IMR-90 (cell line): ENCODE results near the gene ACTG2. TPM values are rescaled to one million over a fixed set of nuclear protein-coding genes. Genes with fewer than 3 reads are reported as not detected.

Experiments used
- ATAC-seq: fragments of 200-7000 bp; cut with Tn5 transposase; 2 replicates; pipeline ENCODE4 v1.9.1; 2020; ENCODE audit warnings: low read depth, mild to moderate bottlenecking, moderate library complexity
- BruUV-seq: library from RNA; stranded (reverse); fragments of 400-500 nt; replicated peaks from 2 replicates; lab custom pipeline; 2021; lab: Mats Ljungman, UMichigan
- CTCF ChIA-PET: fragments of 300-600 bp; formaldehyde crosslinking; extraction: SDS; loops from one replicate; lab custom pipeline; 2021; ENCODE audit warnings: antibody characterized with exemption; lab: Yijun Ruan, JAX
- POLR2A ChIA-PET: fragments of 300-600 bp; sonication (Branson Sonifier 250); formaldehyde crosslinking; loops from one replicate; lab custom pipeline; 2022; ENCODE audit warnings: antibody characterized with exemption; ENCODE audit not compliant: unreplicated experiment; lab: Charles Lee
- DNase-seq: peaks from one replicate; pipeline ENCODE4 v3.0.0; 2013
- H2AFZ ChIP-seq: replicated peaks from 2 replicates; pipeline ENCODE3; 2013; ENCODE audit warnings: low read length, mild to moderate bottlenecking; ENCODE audit not compliant: poor library complexity
- H2AK5ac ChIP-seq: 2 replicates; pipeline ENCODE4 v1.6.1; 2013; ENCODE audit warnings: low read depth, low read length, inconsistent platforms
- H2AK9ac ChIP-seq: replicated peaks from 2 replicates; pipeline ENCODE3; 2013; ENCODE audit warnings: mild to moderate bottlenecking, low read depth, low read length, moderate library complexity; ENCODE audit not compliant: poor library complexity
- H2BK120ac ChIP-seq: 2 replicates; pipeline ENCODE4 v1.6.1; 2013; ENCODE audit warnings: low read depth, low read length, inconsistent platforms
- H2BK15ac ChIP-seq: 3 replicates; pipeline ENCODE4 v1.6.1; 2013; ENCODE audit warnings: low read depth, low read length, inconsistent platforms
- H2BK20ac ChIP-seq: 2 replicates; pipeline ENCODE4 v1.6.1; 2013; ENCODE audit warnings: low read depth, mild to moderate bottlenecking, inconsistent platforms, low read length, moderate library complexity
- H2BK5ac ChIP-seq: 2 replicates; pipeline ENCODE4 v1.6.1; 2013; ENCODE audit warnings: mild to moderate bottlenecking, low read depth, low read length, inconsistent platforms; ENCODE audit not compliant: poor library complexity, severe bottlenecking
- H3K14ac ChIP-seq: replicated peaks from 2 replicates; pipeline ENCODE4 v1.6.1; 2013; ENCODE audit warnings: low read depth, low read length, inconsistent platforms
- H3K18ac ChIP-seq: 2 replicates; pipeline ENCODE4 v1.6.1; 2013; ENCODE audit warnings: low read depth, low read length, control low read depth
- H3K23ac ChIP-seq: 2 replicates; pipeline ENCODE4 v1.6.1; 2013; ENCODE audit warnings: low read depth, low read length, inconsistent platforms
- H3K27ac ChIP-seq: 2 replicates; pipeline ENCODE4 v1.5.1; 2013; ENCODE audit warnings: mild to moderate bottlenecking, control low read depth, low read length; ENCODE audit not compliant: insufficient read depth
- H3K27me3 ChIP-seq: 2 replicates; pipeline ENCODE4 v1.6.1; 2013; ENCODE audit warnings: low read length; ENCODE audit not compliant: control insufficient read depth, insufficient read depth
- H3K36me3 ChIP-seq: 2 replicates; pipeline ENCODE4 v1.6.1; 2013; ENCODE audit warnings: low read length, mixed read lengths; ENCODE audit not compliant: control insufficient read depth, insufficient read depth
- H3K4ac ChIP-seq: 2 replicates; pipeline ENCODE4 v1.6.1; 2013; ENCODE audit warnings: low read depth, low read length, inconsistent platforms
- H3K4me1 ChIP-seq: 2 replicates; pipeline ENCODE4 v1.6.1; 2013; ENCODE audit warnings: low read length, mixed read lengths; ENCODE audit not compliant: control insufficient read depth, insufficient read depth
- H3K4me2 ChIP-seq: 2 replicates; pipeline ENCODE4 v1.6.1; 2013; ENCODE audit warnings: low read depth, mild to moderate bottlenecking, control low read depth, low read length, moderate library complexity
- H3K4me3 ChIP-seq: 2 replicates; pipeline ENCODE4 v1.5.1; 2013; ENCODE audit warnings: low read depth, mild to moderate bottlenecking, control low read depth, low read length, moderate library complexity; ENCODE audit not compliant: insufficient read depth
- H3K56ac ChIP-seq: 2 replicates; pipeline ENCODE4 v1.6.1; 2013; ENCODE audit warnings: low read length, inconsistent platforms; ENCODE audit not compliant: insufficient read depth; ENCODE audit errors: extremely low read depth
- H3K79me1 ChIP-seq, 2 experiments: 2 replicates each; pipeline ENCODE4 v1.6.1; 2013; ENCODE audit warnings: low read length in 2 of 2, inconsistent platforms in 1 of 2, low read depth in 1 of 2
- H3K9ac ChIP-seq: 2 replicates; pipeline ENCODE4 v1.6.1; 2013; ENCODE audit warnings: low read depth, low read length, control low read depth
- H3K9me1 ChIP-seq: 2 replicates; pipeline ENCODE4 v1.6.1; 2013; ENCODE audit warnings: low read length, inconsistent platforms; ENCODE audit not compliant: insufficient read depth
- H3K9me3 ChIP-seq: 2 replicates; pipeline ENCODE4 v1.6.1; 2013; ENCODE audit warnings: low read length; ENCODE audit not compliant: control insufficient read depth, insufficient read depth
- H4K20me1 ChIP-seq: 2 replicates; pipeline ENCODE4 v1.6.1; 2013; ENCODE audit warnings: low read length, inconsistent platforms; ENCODE audit not compliant: insufficient read depth
- H4K5ac ChIP-seq: 2 replicates; pipeline ENCODE4 v1.6.1; 2013; ENCODE audit warnings: mild to moderate bottlenecking, low read depth, low read length, control low read depth
- H4K8ac ChIP-seq, 2 experiments: 2 replicates each; pipeline ENCODE4 v1.6.1; 2013; ENCODE audit warnings: low read depth in 2 of 2, low read length in 2 of 2, control low read depth in 1 of 2, inconsistent platforms in 1 of 2
- H4K91ac ChIP-seq: 2 replicates; pipeline ENCODE4 v1.6.1; 2013; ENCODE audit warnings: low read depth, low read length, inconsistent platforms; ENCODE audit not compliant: insufficient read depth
- CTCF ChIP-seq: conservative IDR thresholded peaks from 2 replicates; pipeline ENCODE4 v1.5.1; 2012; ENCODE audit warnings: mild to moderate bottlenecking, low read depth, low read length, improper control_type of control experiment
- WGBS, 2 experiments: methylation state at CpG; one replicate each; pipeline versions ENCODE4 v1.1.5 to v1.1.7; 2013; ENCODE audit warnings: missing lambda C conversion rate in 2 of 2; ENCODE audit not compliant: insufficient read length in 1 of 2; ENCODE audit errors: extremely low coverage in 2 of 2; 5-methylcytosine and 5-hydroxymethylcytosine counted together
- dilution Hi-C: fragments of 300-500 bp; cut with HindIII; formaldehyde crosslinking; loops from one replicate; pipeline ENCODE4 v1.14.3; 2018; ENCODE audit warnings: low sequenced_read_pairs; ENCODE audit not compliant: unreplicated experiment
- in situ Hi-C: fragments of 300-500 bp; cut with MboI; formaldehyde crosslinking; loops from 3 replicates; pipeline ENCODE4 v1.14.3; 2019; ENCODE audit warnings: low sequenced_read_pairs, inconsistent platforms, mixed read lengths
- intact Hi-C: fragments of 100-400 bp; cut with micrococcal nuclease; formaldehyde crosslinking; loops from 2 replicates; pipeline ENCODE4 v1.10.0; 2022
- polyA plus RNA-seq, 3 experiments: library from polyadenylated mRNA; depleted of rRNA; stranded (reverse); fragments of >200 nt; gene quantifications; 2 replicates each; pipeline ENCODE4 v1.2.3, GENCODE V29; 2012; ENCODE audit warnings: low replicate concordance in 1 of 3
- total RNA-seq: library from RNA; depleted of rRNA; stranded (reverse); fragments of >200 nt; gene quantifications from 2 replicates; pipeline ENCODE4 v1.2.3, GENCODE V29; 2012

Gene ACTG2
- total and polyA plus RNA-seq, 2 of the 4 experiments (the other 2 are of a cell fraction), result 523 to 899 TPM

DNA sequence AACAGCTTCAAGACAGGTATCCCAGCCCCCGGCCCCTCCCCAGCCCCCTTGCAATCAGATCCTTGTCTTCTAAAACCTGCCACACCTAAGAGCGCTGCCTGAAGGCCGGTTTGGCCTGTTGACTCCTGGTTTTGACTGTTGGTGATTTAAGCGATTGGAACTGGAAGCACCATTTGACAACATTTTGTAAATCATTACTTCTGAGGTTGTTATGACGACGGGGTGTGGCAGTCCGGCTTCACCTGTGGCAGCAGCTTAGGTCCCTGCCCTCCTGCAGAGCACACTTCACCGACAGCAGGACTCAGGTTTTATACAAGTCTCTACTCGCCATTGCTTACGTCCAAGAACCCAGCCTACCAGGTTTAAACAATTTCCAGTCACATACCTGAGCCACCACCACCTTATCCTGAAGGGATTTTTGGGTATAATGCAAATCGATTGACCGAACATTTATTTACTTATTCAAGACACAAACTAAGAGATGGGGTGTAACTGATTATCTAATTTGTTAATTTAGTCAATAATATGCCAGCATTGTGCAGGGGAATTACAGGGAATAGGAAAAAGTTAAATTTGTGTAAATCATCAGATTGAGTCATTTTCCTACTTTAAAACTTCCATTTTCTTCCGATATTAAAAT, 33.2 kb downstream of the ACTG2 start:
- no TSS peak for BruUV-seq
- in situ Hi-C loops, result loop anchor here (10.0 kb wide), 1 partner anchor 219 kb away; the partner anchor contains the start of gene BOLA3

More for the DNA sequence above, 33.2 kb downstream of the ACTG2 start:
- dilution Hi-C loops (no loop called here), intact Hi-C loops (loop anchor here (5.0 to 10.0 kb wide), 3 partner anchors 56 to 469 kb away; partner anchors contain the start of gene TET3)
- Histone ChIP-seq H3K9ac (no peak overlapping the region), H3K9me1 (peaks cover 6% of the 10 kb centered on the region), H3K79me1 (peaks cover 10 to 41% of the 10 kb centered on the region in 2 experiments), H3K4me2 (no peak overlapping the region), H3K4me1 (peaks cover 2% of the 10 kb centered on the region; the same call in 1 of the 2 replicates), H3K27me3 (no peaks in the 10 kb centered on the region), H2AFZ (peak overlapping the region; percentile 83), H2BK120ac (no peak overlapping the region), H4K91ac (peak overlapping the region; percentile 52; the same call in 1 of the 2 replicates), H3K56ac (no peak overlapping the region), H2AK5ac (peak overlapping the region; percentile 95), H2BK5ac (peak overlapping the region; percentile 36), H3K14ac (no peak overlapping the region), H3K4me3 (no peak overlapping the region), H4K5ac (peak overlapping the region; percentile 81), H2AK9ac (peak overlapping the region; percentile 93), H3K23ac (no peak overlapping the region), H3K9me3 (no peaks in the 10 kb centered on the region), H4K20me1 (peaks cover 21% of the 10 kb centered on the region), H2BK20ac (no peak overlapping the region; the same call in 1 of the 2 replicates), H3K18ac (no peak overlapping the region), H2BK15ac (peak overlapping the region; percentile 26; the same call in 1 of the 3 replicates), H3K4ac (peak overlapping the region; percentile 69; the same call in 1 of the 2 replicates), H3K36me3 (no peaks in the 10 kb centered on the region), H4K8ac (peak overlapping the region; percentile 86 to 92), H3K27ac (no peak overlapping the region)
- ChIA-PET POLR2A (no interaction called here), CTCF (interaction anchor here (0.6 kb wide), 1 partner anchor 293 kb away, joined by 3 read pairs; no protein-coding TSS in a partner anchor)
- no peak for DNase-seq
- WGBS, 2 experiments, result 91% methylated on average over 6 of the region's 13 CpGs; no CpG with 5 or more reads in 1 of the 2 experiments
- TF ChIP-seq CTCF, result no peak
- no peak for ATAC-seq
